ENCODE measurements around the gene CABP7.
"Not testable (repeated sequence)": the region's sequence is repeated elsewhere in the genome, so short reads cannot be mapped to it uniquely, and the experiment has no call there.

CABP7 gene

GRCh38 chr22:29738118-29738815, 18.5 kb downstream of the CABP7 start:
- H3K4me3 ChIP-seq (ENCODE audit: low read length), result no peak overlapping the region
- TF ChIP-seq ZNF274 (IDR thresholded peaks at IDR 0.05; ENCODE audit: low read depth, low read length), result no peak

DNA sequence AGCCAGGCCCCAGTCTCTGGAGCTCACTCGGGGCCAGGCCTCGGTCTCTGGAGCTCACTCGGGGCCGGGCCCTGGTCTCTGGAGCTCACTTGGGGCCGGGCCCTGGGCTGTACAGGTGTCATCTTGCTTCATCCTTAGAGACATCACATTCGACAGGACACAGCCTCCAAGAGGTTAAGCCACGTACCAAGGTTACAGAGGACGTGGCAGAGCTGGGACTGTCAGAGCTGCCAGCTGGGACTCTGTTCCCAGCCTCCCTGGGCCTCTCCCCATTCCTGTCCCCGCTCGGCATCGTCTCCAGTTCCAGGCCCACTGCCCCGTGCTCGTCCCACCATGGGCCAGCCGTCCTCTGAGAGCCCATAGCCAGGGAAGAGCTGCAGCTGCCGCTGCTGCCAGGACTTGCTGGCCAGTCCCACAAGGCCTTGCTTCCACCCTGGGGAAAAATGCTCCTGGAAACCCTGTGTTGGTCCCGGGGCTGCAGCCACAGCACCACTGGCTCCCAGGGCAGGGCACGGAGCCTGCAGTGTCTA, 19.6 kb downstream of the CABP7 start:
- no peak for TF ChIP-seq ZNF274 (IDR thresholded peaks at IDR 0.05; ENCODE audit: low read depth, low read length)
- no peak overlapping the region for H3K4me3 ChIP-seq (ENCODE audit: low read length)

GRCh38 chr22:29740216-29740615, 20.4 kb downstream of the CABP7 start:
- TF ChIP-seq ZNF274 (IDR thresholded peaks at IDR 0.05; ENCODE audit: low read depth, low read length), result no peak
- no peak overlapping the region for H3K4me3 ChIP-seq (ENCODE audit: low read length)

GRCh38 chr22:29741926-29742325, 22.1 kb downstream of the CABP7 start:
- no peak for TF ChIP-seq ZNF274 (IDR thresholded peaks at IDR 0.05; ENCODE audit: low read depth, low read length)
- H3K4me3 ChIP-seq (ENCODE audit: low read length), result no peak overlapping the region

DNA sequence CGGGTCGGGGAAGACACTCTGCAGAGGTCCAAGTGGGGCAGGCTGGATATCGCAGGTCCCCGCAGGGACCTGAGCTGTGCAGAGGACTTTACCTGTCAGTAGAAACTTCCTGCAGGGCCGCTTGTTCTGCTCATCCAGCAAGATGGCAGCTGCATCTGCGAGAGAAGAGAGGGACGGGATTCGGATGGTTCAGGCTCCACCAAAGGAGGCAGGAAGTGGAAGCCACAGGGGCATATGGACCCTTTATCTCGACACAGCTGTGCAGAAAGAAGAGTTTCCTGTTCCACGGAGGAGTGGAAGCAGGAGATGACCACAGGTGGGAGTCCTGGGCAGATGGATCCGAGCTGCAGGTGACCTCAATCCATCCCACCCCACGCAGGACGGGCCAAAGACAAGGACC, 22.5 kb downstream of the CABP7 start:
- TF ChIP-seq ZNF274 (IDR thresholded peaks at IDR 0.05; ENCODE audit: low read depth, low read length), result no peak
- no peak overlapping the region for H3K4me3 ChIP-seq (ENCODE audit: low read length)

DNA sequence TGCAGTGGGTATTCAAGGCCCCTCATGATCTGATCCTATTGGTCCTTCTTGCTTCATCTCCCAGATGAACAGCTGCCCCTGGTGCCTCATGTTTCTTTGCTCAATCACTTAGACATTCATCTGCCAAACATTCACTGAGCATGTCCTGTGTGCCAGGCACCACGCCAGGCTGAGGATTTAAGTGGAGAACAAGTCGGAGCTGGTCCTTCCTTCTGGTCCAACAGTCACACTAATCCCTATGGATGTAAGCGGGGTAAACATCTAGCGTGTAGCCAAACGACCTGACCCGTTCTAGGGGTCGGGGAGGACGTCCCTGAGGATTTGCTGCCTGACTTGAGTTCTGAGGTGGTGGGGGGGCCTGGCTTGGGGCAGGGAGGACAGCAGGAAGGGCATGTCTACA, 25.1 kb downstream of the CABP7 start:
- TF ChIP-seq ZNF274 (IDR thresholded peaks at IDR 0.05; ENCODE audit: low read depth, low read length), result no peak
- no peak overlapping the region for H3K4me3 ChIP-seq (ENCODE audit: low read length)

DNA sequence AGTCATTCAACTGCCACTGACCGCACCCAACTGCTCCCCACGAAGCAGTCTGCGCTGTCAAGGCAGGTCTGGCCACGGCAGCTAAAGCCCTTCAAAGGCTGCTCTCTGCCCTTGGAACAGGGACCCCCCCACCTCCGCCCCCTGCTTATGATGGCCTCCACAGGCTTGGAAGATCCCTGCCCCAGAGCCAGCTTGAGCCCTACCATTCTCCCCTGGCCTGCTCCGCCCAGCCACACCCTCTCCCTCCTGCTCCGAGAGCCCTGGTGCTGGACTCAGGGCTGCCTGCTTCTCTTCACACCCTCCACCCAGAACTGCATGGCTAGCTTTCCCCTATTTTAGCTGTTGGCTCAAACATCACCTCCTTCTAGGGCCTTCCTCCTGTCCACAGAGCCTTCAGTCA, 28.0 kb downstream of the CABP7 start:
- no peak for TF ChIP-seq ZNF274 (IDR thresholded peaks at IDR 0.05; ENCODE audit: low read depth, low read length)
- no peak overlapping the region for H3K4me3 ChIP-seq (ENCODE audit: low read length)

DNA sequence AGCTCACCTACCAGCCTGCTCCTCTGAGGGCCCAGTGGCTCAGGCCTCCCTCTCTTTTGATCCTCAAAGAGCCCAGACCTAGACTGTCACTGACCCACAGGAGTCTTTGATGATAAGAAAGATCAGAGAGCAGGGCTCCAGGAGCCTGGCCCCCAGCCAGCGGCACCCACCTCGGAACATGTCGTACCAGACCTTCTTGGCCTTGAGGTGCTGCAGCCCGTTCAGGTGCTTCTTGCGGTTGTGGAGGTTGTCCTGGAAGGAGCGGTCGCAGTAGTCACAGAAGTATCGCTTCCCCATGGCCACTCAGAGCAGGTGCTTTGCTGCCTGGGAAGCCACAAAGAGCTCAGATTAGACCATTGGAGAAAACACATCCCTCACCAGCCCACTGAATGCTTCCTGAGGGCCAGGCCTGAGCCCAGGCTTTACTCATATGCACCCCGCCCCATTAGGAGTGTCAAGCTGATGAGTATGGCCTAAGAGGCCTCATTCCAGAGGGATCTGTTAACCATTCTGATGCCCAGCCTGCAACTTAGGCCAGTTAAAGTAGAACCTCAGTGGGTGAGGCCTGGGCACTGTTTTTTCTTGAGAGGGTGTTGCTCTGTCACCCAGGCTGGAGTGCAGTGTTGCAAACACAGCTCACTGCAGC, 28.6 kb downstream of the CABP7 start:
- no peak overlapping the region for H3K4me3 ChIP-seq (ENCODE audit: low read length)
- TF ChIP-seq ZNF274 (IDR thresholded peaks at IDR 0.05; ENCODE audit: low read depth, low read length), result no peak

DNA sequence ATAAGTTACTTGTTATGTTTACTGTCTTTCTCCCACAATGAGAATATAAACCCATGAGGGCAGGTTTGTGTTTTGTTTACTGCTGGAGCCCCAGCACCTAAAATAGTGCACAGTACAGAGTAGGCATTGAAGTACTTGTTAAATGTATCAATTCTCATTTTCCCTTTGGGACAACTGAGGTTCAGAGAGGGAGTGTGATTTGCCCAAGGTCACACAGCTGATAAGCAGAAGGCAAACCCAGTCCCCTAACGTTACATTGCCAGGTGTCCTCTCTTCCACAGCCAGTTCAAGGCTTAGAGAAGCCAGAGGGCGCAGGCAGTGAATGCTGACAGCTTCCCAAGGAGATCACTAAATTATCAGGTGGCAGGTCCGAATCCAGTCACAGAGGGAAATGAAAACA, 30.2 kb downstream of the CABP7 start:
- TF ChIP-seq ZNF274 (IDR thresholded peaks at IDR 0.05; ENCODE audit: low read depth, low read length), result no peak
- H3K4me3 ChIP-seq (ENCODE audit: low read length), result no peak overlapping the region

DNA sequence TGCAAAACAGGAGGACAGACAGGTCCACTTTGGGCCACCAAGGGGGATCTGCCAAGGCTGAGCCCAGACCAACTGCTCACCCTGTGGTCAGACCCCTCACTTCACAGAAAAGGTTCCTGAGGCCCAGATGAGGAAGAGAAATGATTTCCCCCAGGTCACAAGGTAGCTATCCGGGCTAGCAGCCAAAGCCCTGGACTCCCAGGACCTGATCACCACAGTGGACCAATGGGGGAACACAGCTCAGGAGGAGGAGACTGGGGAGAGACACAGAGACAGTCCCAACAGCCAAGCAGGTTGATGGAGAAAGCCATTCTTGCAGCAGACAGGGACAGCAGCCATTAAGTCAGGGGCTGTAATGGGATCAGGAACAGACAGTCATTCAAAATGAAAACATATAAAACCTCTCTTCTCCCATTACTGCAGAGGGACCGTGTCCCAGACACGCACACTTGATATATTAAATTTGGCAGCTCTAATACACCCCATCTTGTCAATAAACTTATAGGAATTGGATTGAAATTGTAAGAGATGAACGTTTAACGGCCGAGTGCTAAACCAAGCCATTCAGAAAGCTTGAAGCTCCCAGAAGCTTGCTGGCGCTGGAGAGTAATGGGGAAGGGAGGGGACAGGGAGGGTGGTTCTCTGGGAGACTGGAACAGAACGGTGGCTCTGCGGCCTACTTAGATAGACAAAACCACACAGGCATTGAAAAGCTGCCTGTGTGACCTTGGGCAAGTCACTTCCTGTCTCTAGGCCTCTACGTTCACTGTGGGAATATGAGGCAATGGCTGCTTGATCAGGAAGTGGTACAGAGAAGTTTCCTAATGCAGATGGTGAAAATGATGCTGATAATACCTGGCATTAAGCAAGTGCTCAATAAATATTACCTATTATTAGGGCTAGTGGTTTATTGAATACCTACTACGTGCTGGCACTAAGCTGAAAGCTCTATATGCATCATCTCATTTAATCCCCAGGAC, 31.0 kb downstream of the CABP7 start:
- no peak for TF ChIP-seq ZNF274 (IDR thresholded peaks at IDR 0.05; ENCODE audit: low read depth, low read length)
- no peak overlapping the region for H3K4me3 ChIP-seq (ENCODE audit: low read length)

- no peak overlapping the region for H3K4me3 ChIP-seq (ENCODE audit: low read length)
- no peak for TF ChIP-seq ZNF274 (IDR thresholded peaks at IDR 0.05; ENCODE audit: low read depth, low read length)
Observed at GRCh38 chr22:29751669-29752068, 31.9 kb downstream of the CABP7 start.

GRCh38 chr22:29753808-29754657, 34.2 kb downstream of the CABP7 start:
- no peak overlapping the region for H3K4me3 ChIP-seq (ENCODE audit: low read length)
- no peak for TF ChIP-seq ZNF274 (IDR thresholded peaks at IDR 0.05; ENCODE audit: low read depth, low read length)

GRCh38 chr22:29754658-29755395, 35.0 kb downstream of the CABP7 start:
- not testable (repeated sequence) for H3K4me3 ChIP-seq (ENCODE audit: low read length)
